Activated CD8-positive, alpha-beta T cell treated with anti-CD3 and anti-CD28 coated beads for 36 hours (primary cell): ENCODE results near the gene PNCK. TPM values are rescaled to one million over a fixed set of nuclear protein-coding genes. Genes with fewer than 3 reads are reported as not detected.

ENCODE experiments used
- ATAC-seq: fragments of 200-7000 bp; cut with Tn5 transposase; one replicate; pipeline ENCODE4 v1.10.0; 2021; ENCODE audit warnings: mild to moderate bottlenecking, moderate library complexity
- CTCF ChIA-PET: fragments of 350-600 bp; sonication (Branson Sonifier 250); formaldehyde crosslinking; loops from one replicate; lab custom pipeline; 2021; ENCODE audit warnings: antibody characterized with exemption; lab: Charles Lee
- POLR2A ChIA-PET: fragments of 350-600 bp; sonication (Branson Sonifier 250); formaldehyde crosslinking; loops from one replicate; lab custom pipeline; 2021; ENCODE audit warnings: antibody characterized with exemption; lab: Charles Lee
- DNase-seq: peaks from one replicate; pipeline ENCODE4 v3.0.0-alpha.2; 2020
- H3K27ac Mint-ChIP-seq: one replicate; pipeline ENCODE4 v1.8.0; 2021; ENCODE audit warnings: mild to moderate bottlenecking, mixed read lengths
- H3K27me3 Mint-ChIP-seq: one replicate; pipeline ENCODE4 v1.8.0; 2021; ENCODE audit warnings: mixed read lengths
- H3K36me3 Mint-ChIP-seq: one replicate; pipeline ENCODE4 v1.8.0; 2021; ENCODE audit warnings: low read depth, mixed read lengths
- H3K4me1 Mint-ChIP-seq: one replicate; pipeline ENCODE4 v1.8.0; 2021; ENCODE audit warnings: low read depth, mixed read lengths
- H3K4me3 Mint-ChIP-seq: one replicate; pipeline ENCODE4 v1.8.0; 2021; ENCODE audit warnings: mild to moderate bottlenecking, moderate library complexity, mixed read lengths
- H3K9me3 Mint-ChIP-seq: one replicate; pipeline ENCODE4 v1.8.0; 2021; ENCODE audit warnings: mixed read lengths
- CTCF ChIP-seq: fragments of 200-600 bp; IDR thresholded peaks from one replicate; pipeline ENCODE4 v1.8.0; 2022; ENCODE audit warnings: antibody characterized with exemption, mild to moderate bottlenecking
- intact Hi-C: fragments of 100-400 bp; cut with micrococcal nuclease; formaldehyde crosslinking; loops from one replicate; pipeline ENCODE4 v1.10.0; 2022
- total RNA-seq, 2 experiments: library from RNA; stranded (reverse); gene quantifications; one replicate each; pipeline ENCODE4 v1.2.3, GENCODE V29; 2021

The PNCK gene
- total RNA-seq, 2 experiments from 2014 or later = 0.70 to 1.1 TPM

- ATAC-seq = no peak
- POLR2A ChIA-PET = no interaction called here
- no peak overlapping the region for H3K4me3 Mint-ChIP-seq
- H3K9me3 Mint-ChIP-seq = no peaks in the 10 kb centered on the region
- CTCF ChIA-PET = interaction anchor here (1.0 to 1.5 kb wide), 7 partner anchors 10 to 99 kb away, joined by 3 to 5 read pairs (median 4); partner anchors contain the start of gene DUSP9
- intact Hi-C loops = loop anchor here (2.0 kb wide), 1 partner anchor 26 kb away; no protein-coding TSS in a partner anchor
- no peak for DNase-seq
- H3K36me3 Mint-ChIP-seq = no peaks in the 10 kb centered on the region
- no peak overlapping the region for H3K27ac Mint-ChIP-seq
- no peaks in the 10 kb centered on the region for H3K4me1 Mint-ChIP-seq
- no peak for TF ChIP-seq CTCF
- peaks cover 9% of the 10 kb centered on the region for H3K27me3 Mint-ChIP-seq
Observed at GRCh38 chrX:153636716-153637115, 36.9 kb downstream of the PNCK start.

GRCh38 chrX:153635788-153636668 lies 37.6 kb downstream of the PNCK start:
- DNase-seq (peak; percentile 49), ATAC-seq (peak; percentile 84)
- Mint-ChIP-seq H3K27ac (no peak overlapping the region), H3K9me3 (peaks cover 2% of the 10 kb centered on the region), H3K4me3 (no peak overlapping the region), H3K27me3 (peaks cover 5% of the 10 kb centered on the region), H3K4me1 (no peaks in the 10 kb centered on the region), H3K36me3 (no peaks in the 10 kb centered on the region)
- peak; percentile 27 for TF ChIP-seq CTCF
- intact Hi-C loops = loop anchor here (2.0 kb wide), 1 partner anchor 27 kb away; no protein-coding TSS in a partner anchor
- POLR2A ChIA-PET = no interaction called here
- CTCF ChIA-PET = interaction anchor here (0.7 to 1.5 kb wide), 9 partner anchors 11 to 172 kb away, joined by 3 to 5 read pairs (median 4); partner anchors contain the start of gene DUSP9

- DNase-seq (no peak), ATAC-seq (no peak)
- peaks cover 4% of the 10 kb centered on the region for H3K9me3 Mint-ChIP-seq
- peaks cover 3% of the 10 kb centered on the region for H3K27me3 Mint-ChIP-seq
- H3K36me3 Mint-ChIP-seq = no peaks in the 10 kb centered on the region
- H3K4me1 Mint-ChIP-seq = no peaks in the 10 kb centered on the region
- intact Hi-C loops = no loop called here
- TF ChIP-seq CTCF = no peak
- no peak overlapping the region for H3K27ac Mint-ChIP-seq
- H3K4me3 Mint-ChIP-seq = no peak overlapping the region
- POLR2A ChIA-PET = no interaction called here
- CTCF ChIA-PET = interaction anchor here (1.0 to 1.5 kb wide), 2 partner anchors 26 to 86 kb away, joined by 3 to 4 read pairs; no protein-coding TSS in a partner anchor
Observed at GRCh38 chrX:153635388-153635787, 38.2 kb downstream of the PNCK start.

- peaks cover 4% of the 10 kb centered on the region for H3K9me3 Mint-ChIP-seq
- DNase-seq (no peak), ATAC-seq (no peak)
- ChIA-PET CTCF (no interaction called here), POLR2A (no interaction called here)
- intact Hi-C loops = no loop called here
- TF ChIP-seq CTCF = no peak
- H3K27ac Mint-ChIP-seq = no peak overlapping the region
- peaks cover 3% of the 10 kb centered on the region for H3K27me3 Mint-ChIP-seq
- no peak overlapping the region for H3K4me3 Mint-ChIP-seq
- H3K36me3 Mint-ChIP-seq = no peaks in the 10 kb centered on the region
- H3K4me1 Mint-ChIP-seq = no peaks in the 10 kb centered on the region
Observed at GRCh38 chrX:153634832-153635231, 38.8 kb downstream of the PNCK start.

GRCh38 chrX:153634236-153634635 lies 39.4 kb downstream of the PNCK start:
- peaks cover 3% of the 10 kb centered on the region for H3K27me3 Mint-ChIP-seq
- ATAC-seq (no peak), DNase-seq (no peak)
- peaks cover 4% of the 10 kb centered on the region for H3K9me3 Mint-ChIP-seq
- H3K4me3 Mint-ChIP-seq = no peak overlapping the region
- H3K36me3 Mint-ChIP-seq = no peaks in the 10 kb centered on the region
- H3K4me1 Mint-ChIP-seq = no peaks in the 10 kb centered on the region
- CTCF ChIA-PET = no interaction called here
- no peak for TF ChIP-seq CTCF
- POLR2A ChIA-PET = no interaction called here
- H3K27ac Mint-ChIP-seq = no peak overlapping the region
- intact Hi-C loops = no loop called here
